GM13977 (cell line): ENCODE data around the gene DUSP1.

ENCODE experiments used
- DNase-seq: peaks from one replicate; pipeline ENCODE4 v3.0.0; 2012; ENCODE audit warnings: low spot score
- CTCF ChIP-seq: IDR thresholded peaks from 2 replicates; pipeline ENCODE4 v1.5.1; 2012; ENCODE audit warnings: mild to moderate bottlenecking, control low read depth; ENCODE audit not compliant: insufficient read depth; ENCODE audit errors: extremely low read depth, missing control alignments
- in situ Hi-C: fragments of 300-500 bp; cut with MboI; formaldehyde crosslinking; loops from one replicate; pipeline ENCODE4 v1.12.0; 2022; ENCODE audit warnings: low sequenced_read_pairs, low pct_unique_long_range_greater_than_20kb, mixed read lengths, inconsistent platforms; ENCODE audit not compliant: unreplicated experiment

Gene DUSP1

GRCh38 chr5:172766287-172767108, 4.5 kb downstream of the DUSP1 start:
- in situ Hi-C loops = no loop called here
- DNase-seq = no peak
- no peak for TF ChIP-seq CTCF

GRCh38 chr5:172765766-172766286, 5.2 kb downstream of the DUSP1 start:
- DNase-seq = no peak
- no peak for TF ChIP-seq CTCF
- in situ Hi-C loops = no loop called here

- in situ Hi-C loops = no loop called here
- peak; percentile 97 for DNase-seq
- no peak for TF ChIP-seq CTCF
Measured at GRCh38 chr5:172764861-172765765, 5.9 kb downstream of the DUSP1 start.

- in situ Hi-C loops = no loop called here
- TF ChIP-seq CTCF = no peak
- DNase-seq = no peak
Measured at GRCh38 chr5:172763120-172763464, 7.9 kb downstream of the DUSP1 start.

GRCh38 chr5:172762214-172763119, 8.5 kb downstream of the DUSP1 start:
- TF ChIP-seq CTCF = no peak
- in situ Hi-C loops = no loop called here
- DNase-seq = no peak

- DNase-seq = no peak
- in situ Hi-C loops = no loop called here
- no peak for TF ChIP-seq CTCF
Measured at GRCh38 chr5:172760959-172761358, 10.0 kb downstream of the DUSP1 start.
